GM18870 (cell line): ENCODE measurements around the gene ATP13A5.

ENCODE experiments used
- ATAC-seq: cut with Tn5 transposase; IDR thresholded peaks from one replicate; pipeline ENCODE4 v1.9.1; 2021; ENCODE audit warnings: moderate library complexity; ENCODE audit not compliant: unreplicated experiment

The ATP13A5 gene, protein sequence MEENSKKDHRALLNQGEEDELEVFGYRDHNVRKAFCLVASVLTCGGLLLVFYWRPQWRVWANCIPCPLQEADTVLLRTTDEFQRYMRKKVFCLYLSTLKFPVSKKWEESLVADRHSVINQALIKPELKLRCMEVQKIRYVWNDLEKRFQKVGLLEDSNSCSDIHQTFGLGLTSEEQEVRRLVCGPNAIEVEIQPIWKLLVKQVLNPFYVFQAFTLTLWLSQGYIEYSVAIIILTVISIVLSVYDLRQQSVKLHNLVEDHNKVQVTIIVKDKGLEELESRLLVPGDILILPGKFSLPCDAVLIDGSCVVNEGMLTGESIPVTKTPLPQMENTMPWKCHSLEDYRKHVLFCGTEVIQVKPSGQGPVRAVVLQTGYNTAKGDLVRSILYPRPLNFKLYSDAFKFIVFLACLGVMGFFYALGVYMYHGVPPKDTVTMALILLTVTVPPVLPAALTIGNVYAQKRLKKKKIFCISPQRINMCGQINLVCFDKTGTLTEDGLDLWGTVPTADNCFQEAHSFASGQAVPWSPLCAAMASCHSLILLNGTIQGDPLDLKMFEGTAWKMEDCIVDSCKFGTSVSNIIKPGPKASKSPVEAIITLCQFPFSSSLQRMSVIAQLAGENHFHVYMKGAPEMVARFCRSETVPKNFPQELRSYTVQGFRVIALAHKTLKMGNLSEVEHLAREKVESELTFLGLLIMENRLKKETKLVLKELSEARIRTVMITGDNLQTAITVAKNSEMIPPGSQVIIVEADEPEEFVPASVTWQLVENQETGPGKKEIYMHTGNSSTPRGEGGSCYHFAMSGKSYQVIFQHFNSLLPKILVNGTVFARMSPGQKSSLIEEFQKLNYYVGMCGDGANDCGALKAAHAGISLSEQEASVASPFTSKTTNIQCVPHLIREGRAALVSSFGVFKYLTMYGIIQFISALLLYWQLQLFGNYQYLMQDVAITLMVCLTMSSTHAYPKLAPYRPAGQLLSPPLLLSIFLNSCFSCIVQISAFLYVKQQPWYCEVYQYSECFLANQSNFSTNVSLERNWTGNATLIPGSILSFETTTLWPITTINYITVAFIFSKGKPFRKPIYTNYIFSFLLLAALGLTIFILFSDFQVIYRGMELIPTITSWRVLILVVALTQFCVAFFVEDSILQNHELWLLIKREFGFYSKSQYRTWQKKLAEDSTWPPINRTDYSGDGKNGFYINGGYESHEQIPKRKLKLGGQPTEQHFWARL

DNA sequence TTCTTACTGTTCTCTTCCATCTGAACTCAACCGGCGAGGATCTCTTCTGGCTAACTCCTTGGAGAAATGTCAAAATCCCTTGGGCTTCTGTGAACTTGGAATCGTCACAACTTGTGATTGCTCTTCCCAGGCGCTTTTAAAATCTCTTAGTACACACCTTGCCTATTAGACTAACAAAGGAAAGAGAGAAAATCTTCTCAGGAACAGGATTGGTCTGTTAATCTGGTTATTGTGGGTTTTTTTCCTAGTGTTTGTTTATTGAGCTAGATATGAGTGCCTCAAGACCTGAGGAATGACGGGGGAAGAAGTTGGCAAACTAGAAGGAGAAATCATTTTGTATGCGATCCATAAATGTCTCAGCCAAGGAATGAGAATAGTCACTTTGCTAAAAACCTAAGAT, at the start of gene ATP13A5:
ATP13A5 (minus strand) TSS at position 48 of the 400 bp plus-strand sequence; CDS start at position 20, 28 bp downstream.
- ATAC-seq: no peak

DNA sequence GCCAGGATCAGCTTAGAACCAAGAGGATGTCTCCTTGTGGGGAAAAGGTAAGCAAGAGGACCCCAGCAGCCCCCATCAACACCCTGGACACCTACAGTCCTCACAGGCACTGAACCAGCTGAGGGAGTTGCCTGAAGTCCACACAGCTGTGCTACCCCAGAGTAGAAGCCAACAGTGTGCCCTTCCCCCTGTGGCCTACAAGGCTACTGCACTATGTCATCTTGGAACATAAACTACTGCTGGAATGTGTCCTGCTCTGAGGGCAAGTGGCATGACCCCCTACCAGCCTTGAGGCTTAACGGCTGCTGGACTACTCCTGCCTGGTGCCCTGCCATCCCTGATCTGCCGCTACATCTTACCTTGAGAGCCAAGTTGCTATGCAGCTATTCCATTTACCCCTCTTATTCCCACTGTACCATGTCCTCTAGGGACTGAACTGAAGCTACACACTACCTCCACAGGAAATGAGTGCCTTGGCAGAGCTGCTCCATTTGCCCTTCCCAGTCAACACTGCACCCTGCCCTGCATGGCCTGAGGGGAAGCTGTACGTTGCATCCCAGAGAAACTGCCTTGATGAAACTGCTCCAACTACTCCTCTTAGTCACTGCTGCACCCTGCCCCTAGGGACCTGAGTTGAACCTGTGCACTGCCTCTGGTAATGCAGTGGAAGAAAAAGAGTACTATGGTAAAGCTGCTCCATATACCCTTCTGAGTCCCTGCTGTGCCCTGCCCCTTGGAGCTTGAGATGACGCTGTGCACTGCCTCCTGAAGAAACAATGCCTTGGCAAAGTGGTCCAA, 40.2 kb upstream of the ATP13A5 start:
- ATAC-seq: no peak

DNA sequence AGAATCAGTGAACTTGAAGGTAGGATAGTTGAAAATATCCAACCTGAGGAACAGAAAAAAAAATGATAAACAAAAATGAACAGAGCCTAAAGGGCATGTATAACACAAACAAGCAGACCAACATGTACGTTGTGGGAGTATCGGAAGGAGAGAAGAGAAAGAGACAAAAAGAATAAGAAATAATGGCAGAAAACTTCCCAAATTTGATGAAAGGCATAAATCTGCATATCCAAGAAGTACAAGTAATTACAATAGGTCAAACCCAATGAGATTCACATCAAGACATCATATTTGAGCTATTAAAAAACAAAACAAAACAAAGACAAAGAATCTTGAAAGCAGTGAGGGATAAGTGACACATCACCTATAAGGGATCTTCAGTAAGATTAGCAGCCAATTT, 38.1 kb upstream of the ATP13A5 start:
- ATAC-seq: no peak

DNA sequence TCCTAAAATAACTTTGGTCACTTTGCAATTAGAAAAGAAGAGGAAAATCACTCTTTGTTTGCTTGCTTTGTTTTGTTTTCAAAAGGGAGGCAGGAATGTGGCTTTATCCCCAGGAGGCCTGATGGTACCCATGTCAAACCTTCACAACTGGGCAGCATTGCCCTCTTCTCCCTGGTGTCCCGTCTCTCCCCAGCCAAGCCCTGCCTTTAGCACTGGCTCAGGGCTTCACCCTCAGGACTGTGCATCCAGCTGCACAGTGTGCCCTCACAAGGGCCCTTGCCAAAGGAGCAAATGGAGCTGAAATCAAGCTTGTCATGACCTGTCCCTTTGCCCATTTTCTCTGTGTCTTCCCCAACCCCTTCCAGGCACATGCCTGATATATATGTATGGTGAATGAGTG, 29.1 kb upstream of the ATP13A5 start:
- ATAC-seq: no peak

DNA sequence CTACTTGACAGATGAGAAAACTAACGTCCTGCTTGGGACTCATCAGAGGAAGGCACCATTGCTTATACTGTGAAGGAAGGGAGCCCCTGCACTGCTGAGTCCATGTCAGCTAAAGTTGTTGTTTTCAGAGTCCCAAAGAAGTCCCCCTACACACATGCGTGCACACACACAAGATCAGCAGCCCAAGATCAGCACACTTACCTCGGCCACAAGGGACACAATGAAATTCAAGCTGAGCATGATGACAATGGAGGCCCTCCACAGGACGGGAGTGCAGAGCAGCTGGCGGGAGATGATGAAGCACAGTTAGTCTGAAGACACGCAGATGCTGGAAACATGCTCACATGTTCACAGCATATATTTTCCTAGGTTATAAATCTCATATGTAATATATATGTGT, 28.6 kb upstream of the ATP13A5 start:
- no peak for ATAC-seq

DNA sequence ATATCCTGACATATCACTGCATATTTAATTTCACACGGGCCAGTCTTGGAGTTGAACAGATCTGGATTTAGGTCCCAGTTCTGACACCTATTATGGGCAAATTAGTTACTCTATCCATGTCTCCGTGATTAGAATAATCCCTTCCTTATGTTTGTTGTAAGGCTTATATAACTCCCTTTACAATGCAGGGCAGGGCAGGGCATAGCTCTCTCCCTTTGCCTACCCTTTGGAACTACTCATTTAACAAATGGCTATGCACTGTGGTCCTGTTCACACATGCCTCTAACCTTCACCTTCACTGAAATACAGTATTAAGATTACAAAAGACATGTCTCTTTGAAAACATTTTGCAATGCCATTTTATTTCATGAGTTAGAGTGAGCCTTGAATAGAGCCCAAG, 24.8 kb upstream of the ATP13A5 start:
- ATAC-seq: no peak

DNA sequence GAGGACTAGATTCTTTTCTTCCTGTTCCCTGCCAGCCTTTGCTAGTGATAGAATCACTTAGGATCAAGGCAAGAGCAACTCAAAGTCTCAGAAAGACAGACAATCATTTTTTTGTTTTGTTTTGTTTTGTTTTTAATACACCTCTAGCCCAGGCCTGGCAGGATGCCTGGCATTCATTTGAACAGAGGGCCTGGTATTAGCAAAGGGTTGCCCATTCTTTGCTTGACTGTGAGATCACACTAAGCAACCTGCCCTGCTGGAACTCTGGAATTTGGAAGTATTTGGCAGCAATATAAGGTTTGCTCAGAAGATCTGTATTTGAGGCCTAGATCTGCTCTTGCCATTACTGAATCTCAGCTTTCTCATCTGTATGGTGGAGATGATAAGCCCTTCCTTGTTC, 21.8 kb upstream of the ATP13A5 start:
- no peak for ATAC-seq

DNA sequence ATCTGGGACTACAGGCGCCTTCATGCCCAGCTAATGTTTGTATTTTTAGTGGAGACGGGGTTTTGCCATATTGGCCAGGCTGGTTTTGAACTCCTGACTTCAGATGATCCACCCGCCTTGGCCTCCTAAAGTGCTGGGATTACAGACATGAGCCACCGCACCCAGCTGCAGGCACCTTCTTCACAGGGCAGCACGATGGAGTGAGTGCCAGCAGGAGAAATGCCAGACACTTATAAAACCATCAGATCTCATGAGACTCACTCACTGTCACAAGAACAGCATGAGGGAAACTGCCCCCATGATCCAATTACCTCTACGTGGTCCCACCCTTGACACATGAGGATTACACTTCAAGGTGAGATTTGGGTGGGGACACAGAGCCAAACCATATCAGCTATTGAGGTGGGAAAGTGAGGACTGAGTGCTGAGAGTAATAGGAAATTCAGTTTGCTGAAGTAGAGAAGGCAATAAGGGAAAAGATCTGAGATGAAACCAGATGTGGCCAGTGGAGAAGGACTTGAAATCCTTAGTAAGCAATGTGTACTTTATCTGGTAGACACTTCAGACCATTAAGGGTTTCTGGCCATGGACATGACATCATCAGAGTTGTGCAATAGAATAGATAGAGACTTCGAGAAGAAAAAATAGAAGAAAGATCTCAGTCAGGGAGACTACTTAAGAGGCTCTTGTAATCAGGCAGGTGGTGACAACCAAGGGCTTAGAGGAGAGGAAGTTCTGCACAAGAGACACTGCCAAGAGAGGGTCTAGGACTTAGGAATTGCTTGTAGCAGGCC, 18.1 kb upstream of the ATP13A5 start:
- ATAC-seq: no peak

DNA sequence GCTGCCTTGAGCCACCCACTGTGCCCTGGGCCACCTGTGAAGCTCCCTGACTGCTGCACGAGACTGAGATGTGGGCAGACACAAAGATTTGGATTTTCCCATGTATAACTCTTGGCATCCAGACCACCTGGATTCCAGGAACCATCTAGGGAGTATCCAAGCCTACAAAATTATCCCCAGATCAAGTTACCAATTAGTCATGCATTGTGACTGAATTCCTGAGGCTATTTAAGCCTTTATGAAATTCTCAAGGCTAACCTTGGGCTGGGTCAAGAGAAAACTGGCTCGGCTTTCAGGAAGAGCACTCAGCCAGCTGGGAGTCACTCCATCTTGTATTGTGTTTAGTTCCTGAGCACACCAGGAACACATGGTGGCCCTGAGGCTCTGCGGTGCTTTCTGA, 13.3 kb upstream of the ATP13A5 start:
- no peak for ATAC-seq

DNA sequence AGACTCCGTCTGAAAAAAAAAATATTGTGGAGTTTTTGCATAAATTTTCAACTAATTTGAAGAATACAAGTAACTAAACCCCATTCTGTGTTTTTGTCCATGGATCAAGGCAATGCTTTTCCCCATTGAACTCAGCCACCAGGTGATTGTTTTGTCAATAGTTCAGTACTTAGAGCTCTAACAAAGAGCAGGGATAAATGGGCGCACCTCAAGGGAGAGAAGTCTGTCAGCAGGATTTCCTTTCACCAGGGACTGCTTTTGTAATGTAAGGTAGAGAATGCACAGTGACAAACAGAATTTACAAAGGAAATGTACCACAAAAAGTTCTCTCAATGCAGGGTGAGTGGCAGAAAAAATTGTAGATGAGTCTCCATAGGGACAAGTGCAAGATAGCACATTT, 10.8 kb upstream of the ATP13A5 start:
- no peak for ATAC-seq

DNA sequence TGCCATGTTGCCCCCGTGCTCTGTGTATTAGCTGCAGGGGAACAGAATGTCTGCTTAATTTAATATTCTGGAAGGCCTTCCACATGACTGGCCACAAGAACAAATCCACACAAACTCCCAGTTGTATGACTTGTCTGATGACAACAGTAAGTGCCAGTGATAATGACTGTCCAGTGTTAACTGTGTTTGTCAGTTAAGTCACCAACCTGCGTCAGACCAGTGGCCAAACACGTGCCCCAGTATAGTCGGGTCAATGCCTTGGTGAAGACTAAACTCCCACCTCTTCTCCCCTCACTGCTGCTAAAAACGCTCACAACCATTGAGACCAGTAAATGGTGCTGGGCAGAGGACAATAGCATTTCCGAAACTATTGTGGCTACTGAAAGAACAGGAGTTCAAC, 9.8 kb upstream of the ATP13A5 start:
- ATAC-seq: no peak

DNA sequence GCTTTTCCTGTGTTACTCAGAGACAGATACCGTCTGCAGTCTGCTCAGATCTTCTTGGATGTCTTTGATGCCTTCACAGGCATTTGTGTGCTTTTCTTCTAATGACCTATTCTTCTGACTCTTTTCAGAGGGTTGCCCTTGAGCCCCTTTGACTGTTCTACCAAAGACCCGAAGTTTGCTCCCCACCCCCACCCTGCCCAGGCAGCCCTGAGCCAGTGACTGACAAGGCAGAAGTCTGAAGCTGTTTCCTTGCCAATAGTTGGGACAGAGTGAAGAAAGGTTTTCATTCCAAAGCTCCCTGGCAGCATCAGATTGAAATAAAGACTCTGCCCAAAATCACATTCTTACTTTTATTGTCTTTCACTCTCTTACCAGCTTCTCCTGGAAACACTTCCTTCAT, 9.0 kb upstream of the ATP13A5 start:
- no peak for ATAC-seq

DNA sequence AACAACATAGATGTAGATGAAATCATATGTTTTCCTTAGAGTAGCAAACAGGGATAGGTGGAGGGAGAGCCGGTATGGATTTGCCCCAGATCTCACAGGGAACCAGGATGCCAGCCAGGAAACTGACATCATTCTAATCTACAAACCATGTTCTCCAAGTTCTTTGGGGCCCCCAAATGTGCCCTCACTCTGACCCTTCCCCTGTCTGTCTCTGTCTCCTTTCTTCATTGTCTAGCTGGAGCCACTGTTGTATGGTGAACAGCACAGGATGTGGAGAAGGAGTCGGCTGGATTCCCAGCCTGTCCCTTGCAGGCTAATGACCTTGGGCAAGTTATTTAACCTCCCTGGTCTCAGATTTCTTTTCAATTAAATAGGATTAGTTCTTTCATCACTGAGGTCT, 962 bp downstream of the ATP13A5 start:
- ATAC-seq: no peak

DNA sequence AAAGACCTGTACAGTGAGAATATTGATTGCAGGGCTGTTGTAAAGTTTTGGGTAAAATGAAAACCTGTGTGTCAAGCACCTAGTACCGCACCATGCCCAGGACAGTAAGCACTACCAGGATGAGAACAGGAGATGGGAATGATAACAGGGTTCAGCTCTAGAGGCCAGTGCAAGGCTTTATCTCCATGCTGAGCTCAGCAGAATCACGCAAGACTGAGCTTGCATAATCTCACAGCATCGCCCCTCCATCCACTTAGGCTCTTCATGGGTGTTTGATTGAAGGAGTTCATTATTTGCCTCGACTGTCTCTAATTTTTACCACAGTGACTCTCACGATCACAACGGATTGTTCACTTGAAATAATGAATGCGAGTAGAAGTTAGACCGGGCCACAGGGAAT, 2.9 kb downstream of the ATP13A5 start:
- ATAC-seq: no peak

DNA sequence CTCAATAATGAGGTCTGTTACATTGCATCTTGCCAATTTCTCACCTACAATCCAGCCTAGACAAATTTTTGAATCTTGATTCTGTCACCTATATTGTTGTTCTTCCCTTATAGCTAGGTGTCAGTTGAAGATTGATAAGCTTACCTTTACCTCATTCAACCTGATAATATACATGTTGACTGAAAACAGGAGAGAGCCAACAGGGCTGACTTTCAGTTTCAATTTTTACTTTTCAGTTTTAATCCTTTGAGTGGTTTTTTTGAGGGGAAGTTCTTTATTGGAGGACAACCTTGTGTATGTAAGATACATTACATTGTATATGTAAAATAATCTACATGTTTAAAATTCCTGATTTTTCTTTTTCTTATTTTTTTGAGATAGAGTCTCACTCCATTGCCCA, 5.8 kb downstream of the ATP13A5 start:
- ATAC-seq: no peak

DNA sequence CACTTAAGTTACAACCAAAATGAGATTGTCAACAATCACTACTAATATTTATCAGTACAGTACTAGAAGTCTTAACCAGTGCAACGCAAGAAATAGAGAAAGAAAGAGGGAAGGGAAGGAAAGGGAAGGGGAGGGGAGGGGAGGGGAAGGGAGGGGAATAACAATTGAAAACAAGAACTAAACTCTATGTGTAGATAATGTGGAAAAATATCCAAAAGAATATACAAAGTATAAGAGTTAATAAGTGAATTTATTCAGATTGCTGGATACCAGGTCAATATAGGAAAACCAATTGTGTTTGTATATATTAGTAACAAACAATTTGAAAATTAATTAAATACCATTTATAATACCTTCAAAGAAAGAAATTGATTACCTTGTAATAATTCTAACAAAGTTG, 10.7 kb downstream of the ATP13A5 start:
- ATAC-seq: no peak

DNA sequence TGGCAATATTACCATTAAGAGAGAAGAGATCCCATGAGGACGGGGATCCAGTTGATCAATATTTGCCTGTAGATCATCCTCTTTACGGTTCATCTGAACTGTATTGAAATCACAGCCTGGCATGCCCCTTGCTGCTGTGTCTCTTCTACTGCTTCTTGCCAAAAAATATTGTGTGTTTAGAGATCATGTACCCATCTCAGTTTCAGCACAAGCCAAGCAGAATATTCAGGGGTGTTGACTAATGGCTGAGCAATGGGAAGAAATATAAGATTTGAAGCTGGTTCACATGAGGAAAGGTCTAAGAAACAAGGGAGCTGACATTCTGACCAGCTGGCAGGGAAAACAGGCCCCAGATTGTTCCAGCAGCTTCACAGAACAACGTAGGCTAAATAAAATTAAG, 21.3 kb downstream of the ATP13A5 start:
- no peak for ATAC-seq

DNA sequence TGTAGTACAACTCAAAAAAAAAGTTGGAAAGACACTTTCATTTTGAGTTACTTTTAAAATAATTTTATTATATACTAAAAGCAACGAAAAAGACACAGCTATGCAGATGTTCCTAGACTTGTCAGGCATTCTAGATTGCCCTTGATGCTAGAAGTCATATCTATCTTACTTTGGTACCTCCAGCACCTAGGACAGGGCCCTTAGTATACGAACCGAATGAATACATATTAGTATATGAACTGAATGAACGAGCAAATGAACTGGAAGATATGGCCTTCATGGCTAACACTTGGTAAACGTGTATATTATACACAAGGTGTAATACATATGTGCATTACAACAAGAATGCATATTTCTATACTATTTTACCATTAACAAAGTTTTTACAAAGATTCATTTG, 24.1 kb downstream of the ATP13A5 start:
- no peak for ATAC-seq

DNA sequence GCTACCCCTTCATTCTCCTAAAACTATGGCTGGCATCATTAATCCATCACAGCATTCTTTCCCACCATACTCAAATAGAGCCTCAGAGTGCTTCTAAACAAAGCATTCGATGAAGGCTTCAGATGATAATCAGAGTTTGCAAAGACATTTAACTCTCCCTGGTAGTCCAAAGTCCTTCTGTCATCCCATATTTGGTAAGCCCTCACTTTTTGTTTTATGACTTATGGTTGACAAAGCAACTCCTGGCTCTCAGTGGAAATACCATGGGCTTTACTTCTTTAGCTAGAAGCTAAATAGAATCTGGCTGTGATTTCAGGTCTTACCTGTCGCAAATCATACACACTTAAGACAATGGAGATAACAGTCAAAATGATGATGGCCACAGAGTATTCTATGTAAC, 27.8 kb downstream of the ATP13A5 start:
- ATAC-seq: no peak

DNA sequence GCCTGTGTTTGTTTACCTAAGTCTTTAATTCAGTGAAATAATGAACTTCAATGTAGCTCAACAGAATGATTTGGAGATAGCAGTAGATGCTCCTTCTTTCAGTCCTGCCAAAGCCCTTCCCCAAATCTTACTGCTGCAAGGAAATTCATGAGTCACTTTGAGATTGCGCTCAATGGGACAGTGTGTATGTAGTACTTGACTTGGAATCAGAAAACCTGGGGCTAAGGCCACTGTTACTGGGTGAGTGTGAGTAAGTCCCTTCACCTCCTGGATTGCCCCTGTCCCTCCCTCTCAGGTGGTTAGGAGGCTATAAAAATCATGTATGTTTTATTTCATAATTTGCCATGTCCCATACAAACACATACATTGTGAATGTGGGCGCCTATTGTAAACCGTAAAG, 29.9 kb downstream of the ATP13A5 start:
- no peak for ATAC-seq
